SU-DHL-6 (cell line): ENCODE data around the gene CCT2.

Source experiments
- CTCF ChIP-seq: fragments of 200-600 bp; sonication (generic); IDR thresholded peaks from one replicate; pipeline ENCODE4 v1.5.1; 2017; ENCODE audit warnings: antibody characterized with exemption, mild to moderate bottlenecking, low read length, moderate library complexity; ENCODE audit not compliant: insufficient read depth, poor library complexity, severe bottlenecking
- EZH2phosphoT487 ChIP-seq: fragments of 200-600 bp; sonication (generic), shearing (Covaris generic); conservative IDR thresholded peaks from 2 replicates; pipeline ENCODE4 v1.6.1; 2018; ENCODE audit warnings: mild to moderate bottlenecking, antibody characterized with exemption, low read length, moderate library complexity, mixed read lengths

GRCh38 chr12:69616025-69616424, 30.8 kb downstream of the CCT2 start:
- TF ChIP-seq CTCF (no peak), EZH2phosphoT487 (no peak)
